NB4 (cell line): ENCODE data around the gene RARA.

Source experiments
- POLR2A ChIP-seq: IDR thresholded peaks from 2 replicates; pipeline ENCODE4 v1.6.1; 2011; ENCODE audit warnings: mild to moderate bottlenecking; ENCODE audit not compliant: insufficient read length; ENCODE audit errors: extremely low read depth
- TF ChIP-seq, protein P1 (sequence below): IDR thresholded peaks from one replicate; pipeline ENCODE4 v1.5.1; 2012; ENCODE audit warnings: low read depth, low read length
- TF ChIP-seq, protein P2 (sequence below): IDR thresholded peaks from 2 replicates; pipeline ENCODE4 v1.6.1; 2011; ENCODE audit warnings: low read depth, low read length

DNA sequence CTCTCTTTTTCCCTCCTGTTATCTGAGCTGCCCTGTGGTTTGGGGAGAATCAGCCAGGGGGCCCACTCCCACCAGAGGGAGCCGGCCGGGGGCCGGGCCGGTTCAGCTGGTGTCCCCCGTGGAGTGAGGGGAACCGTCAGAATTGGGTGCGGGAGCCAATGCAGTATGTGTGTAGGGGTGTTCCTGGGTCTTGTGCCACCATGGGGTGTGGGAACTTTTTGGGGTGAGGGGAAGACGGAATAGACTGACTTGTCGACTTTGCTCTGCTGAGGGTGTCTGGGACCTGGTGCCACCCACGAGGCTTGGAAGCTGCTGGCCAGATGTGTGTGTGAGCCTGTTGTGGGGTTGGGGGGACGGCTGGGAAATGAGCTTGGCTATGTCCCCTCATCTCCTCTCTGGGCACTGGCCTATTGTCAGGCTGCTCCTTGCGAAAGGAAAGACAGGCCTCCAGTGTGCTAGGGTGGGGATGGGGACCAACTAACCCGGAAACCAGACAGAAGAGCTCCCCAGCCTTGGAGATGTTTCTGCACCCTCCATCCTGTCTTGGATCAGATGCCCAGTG, 9.9 kb downstream of the RARA start:
- no peak for TF ChIP-seq POLR2A
- TF ChIP-seq, protein P1, sequence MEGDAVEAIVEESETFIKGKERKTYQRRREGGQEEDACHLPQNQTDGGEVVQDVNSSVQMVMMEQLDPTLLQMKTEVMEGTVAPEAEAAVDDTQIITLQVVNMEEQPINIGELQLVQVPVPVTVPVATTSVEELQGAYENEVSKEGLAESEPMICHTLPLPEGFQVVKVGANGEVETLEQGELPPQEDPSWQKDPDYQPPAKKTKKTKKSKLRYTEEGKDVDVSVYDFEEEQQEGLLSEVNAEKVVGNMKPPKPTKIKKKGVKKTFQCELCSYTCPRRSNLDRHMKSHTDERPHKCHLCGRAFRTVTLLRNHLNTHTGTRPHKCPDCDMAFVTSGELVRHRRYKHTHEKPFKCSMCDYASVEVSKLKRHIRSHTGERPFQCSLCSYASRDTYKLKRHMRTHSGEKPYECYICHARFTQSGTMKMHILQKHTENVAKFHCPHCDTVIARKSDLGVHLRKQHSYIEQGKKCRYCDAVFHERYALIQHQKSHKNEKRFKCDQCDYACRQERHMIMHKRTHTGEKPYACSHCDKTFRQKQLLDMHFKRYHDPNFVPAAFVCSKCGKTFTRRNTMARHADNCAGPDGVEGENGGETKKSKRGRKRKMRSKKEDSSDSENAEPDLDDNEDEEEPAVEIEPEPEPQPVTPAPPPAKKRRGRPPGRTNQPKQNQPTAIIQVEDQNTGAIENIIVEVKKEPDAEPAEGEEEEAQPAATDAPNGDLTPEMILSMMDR: peak; percentile 18
- TF ChIP-seq, protein P2, sequence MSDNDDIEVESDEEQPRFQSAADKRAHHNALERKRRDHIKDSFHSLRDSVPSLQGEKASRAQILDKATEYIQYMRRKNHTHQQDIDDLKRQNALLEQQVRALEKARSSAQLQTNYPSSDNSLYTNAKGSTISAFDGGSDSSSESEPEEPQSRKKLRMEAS: no peak
